GM12878 (cell line): ENCODE results near the gene ABCA7. TPM values are rescaled to one million over a fixed set of nuclear protein-coding genes. Genes with fewer than 3 reads are reported as not detected.

Source experiments
- ATAC-seq: fragments of 200-7000 bp; cut with Tn5 transposase; 3 replicates; pipeline ENCODE4 v1.9.1; 2020; ENCODE audit warnings: mild to moderate bottlenecking, moderate library complexity
- BruUV-seq: library from RNA; stranded (reverse); fragments of 400-500 nt; replicated peaks from 2 replicates; lab custom pipeline; 2021; lab: Mats Ljungman, UMichigan
- CTCF ChIA-PET: fragments of 300-600 bp; sonication (Branson Sonifier 250); formaldehyde crosslinking; extraction: SDS; loops from one replicate; lab custom pipeline; 2021; ENCODE audit warnings: inconsistent platforms; lab: Yijun Ruan, JAX
- POLR2A ChIA-PET: fragments of 350-600 bp; formaldehyde crosslinking; extraction: SDS; loops from one replicate; lab custom pipeline; 2021; ENCODE audit warnings: inconsistent platforms; lab: Charles Lee
- RAD21 ChIA-PET: fragments of 300-600 bp; sonication (Branson Sonifier 250); formaldehyde crosslinking; loops from one replicate; lab custom pipeline; 2023; ENCODE audit warnings: antibody characterized with exemption; ENCODE audit not compliant: unreplicated experiment; lab: Charles Lee
- SMC1A ChIA-PET: fragments of 300-600 bp; sonication (Branson Sonifier 250); formaldehyde crosslinking; loops from one replicate; lab custom pipeline; 2023; ENCODE audit not compliant: unreplicated experiment, uncharacterized antibody; lab: Charles Lee
- DNase-seq: peaks from one replicate; pipeline ENCODE4 v3.0.0-alpha.2; 2011; ENCODE audit warnings: low read depth, low spot score
- FAIRE-seq: peaks from 3 replicates; lab custom pipeline; 2011; peaks lifted over from hg19 to GRCh38; lab: Jason Lieb, UNC
- H2AFZ ChIP-seq: 2 replicates; pipeline ENCODE4 v1.6.0; 2011; ENCODE audit warnings: low read depth, low read length, control low read depth; ENCODE audit not compliant: control insufficient read depth
- H3K27ac ChIP-seq: 2 replicates; pipeline ENCODE4 v1.5.1; 2011; ENCODE audit warnings: control low read depth; ENCODE audit not compliant: control insufficient read depth, insufficient read depth
- H3K27me3 ChIP-seq, 2 experiments: replicated peaks in 1 of 2; 2 replicates each; pipeline versions ENCODE4 v1.6.0 to v1.6.1; 2011; ENCODE audit warnings: low read length in 1 of 2; ENCODE audit not compliant: control insufficient read depth in 2 of 2, insufficient read depth in 2 of 2
- H3K36me3 ChIP-seq, 2 experiments: 2 replicates each; pipeline ENCODE4 v1.5.1; 2011; ENCODE audit warnings: low read length in 1 of 2; ENCODE audit not compliant: control insufficient read depth in 2 of 2, insufficient read depth in 2 of 2
- H3K4me1 ChIP-seq: 2 replicates; pipeline ENCODE4 v1.6.1; 2011; ENCODE audit warnings: mild to moderate bottlenecking, low read length, moderate library complexity, mixed read lengths; ENCODE audit not compliant: control insufficient read depth, insufficient read depth
- H3K4me2 ChIP-seq: 2 replicates; pipeline ENCODE4 v1.6.0; 2011; ENCODE audit warnings: control low read depth; ENCODE audit not compliant: control insufficient read depth, insufficient read depth
- H3K4me3 ChIP-seq: fragments of 200-600 bp; sonication (generic); 2 replicates; pipeline ENCODE4 v1.5.1; 2016
- H3K79me2 ChIP-seq: 2 replicates; pipeline ENCODE4 v1.6.0; 2011; ENCODE audit warnings: low read length; ENCODE audit not compliant: control insufficient read depth, insufficient read depth
- H3K9ac ChIP-seq: 2 replicates; pipeline ENCODE4 v1.8.0; 2011; ENCODE audit warnings: low read length, control low read depth, mixed read lengths; ENCODE audit not compliant: control insufficient read depth, insufficient read depth
- H3K9me3 ChIP-seq: replicated peaks from 3 replicates; pipeline ENCODE4 v1.5.1; 2011; ENCODE audit warnings: mild to moderate bottlenecking, low read length; ENCODE audit not compliant: control insufficient read depth, insufficient read depth
- H4K20me1 ChIP-seq: 2 replicates; pipeline ENCODE4 v1.6.0; 2011; ENCODE audit not compliant: control insufficient read depth, insufficient read depth
- POLR2AphosphoS5 ChIP-seq: IDR thresholded peaks from 2 replicates; pipeline ENCODE4 v1.6.1; 2011; ENCODE audit warnings: mild to moderate bottlenecking, low read length, inconsistent platforms
- SPI1 ChIP-seq: IDR thresholded peaks from 2 replicates; pipeline ENCODE4 v1.6.1; 2011; ENCODE audit warnings: low read depth, mild to moderate bottlenecking, low read length, moderate library complexity, borderline replicate concordance; ENCODE audit not compliant: insufficient read depth
- WGBS: methylation state at CpG from one replicate; pipeline ENCODE4 v1.1.6; 2016; ENCODE audit warnings: low lambda C conversion rate; ENCODE audit not compliant: insufficient replicate concordance, insufficient coverage; ENCODE audit errors: missing lambda C conversion rate; 5-methylcytosine and 5-hydroxymethylcytosine counted together
- in situ Hi-C: fragments of 300-500 bp; cut with MboI; formaldehyde crosslinking; loops from 9 replicates; pipeline ENCODE4 v1.14.3; 2018; ENCODE audit warnings: mixed read lengths
- intact Hi-C: fragments of 100-400 bp; cut with micrococcal nuclease; formaldehyde crosslinking; loops from one replicate; pipeline ENCODE4 v1.14.2; 2022; ENCODE audit not compliant: unreplicated experiment
- polyA plus RNA-seq, 11 experiments: library from polyadenylated mRNA; depleted of rRNA in 4 of 11; unstranded in 6 of 11; stranded (reverse) in 5 of 11; fragments of >200 nt; fragmentation: Nextera tagmentation in 4 of 11; fragmentation: Illumina TruSeq in 1 of 11; extraction: Ambion mirVana in 4 of 11; extraction: Trizol in 1 of 11; gene quantifications; 1 replicate in 1 of 11; 2 replicates in 10 of 11; pipeline versions ENCODE4 v1.2.1 to v1.2.3, GENCODE V29; 2011 to 2016; ENCODE audit warnings: inconsistent platforms in 2 of 11, missing spikeins in 2 of 11, low read depth in 1 of 11
- total RNA-seq, 4 experiments: library from RNA; depleted of rRNA in 3 of 4; stranded (reverse); fragments of >200 nt in 3 of 4; fragmentation: Illumina TruSeq in 1 of 4; extraction: Trizol in 1 of 4; gene quantifications; 2 replicates each; pipeline versions ENCODE4 v1.2.1 to v1.2.3, GENCODE V29; 2013 to 2021
- TF ChIP-seq, protein P1 (sequence below): IDR thresholded peaks from 2 replicates; pipeline ENCODE4 v1.6.1; 2011; ENCODE audit warnings: borderline replicate concordance, low read depth, mild to moderate bottlenecking, moderate library complexity, mixed read lengths, low read length; ENCODE audit not compliant: insufficient read depth; ENCODE audit errors: extremely low read length

Gene ABCA7
- total and polyA plus RNA-seq, 10 of the 15 experiments (the other 5 are each of a cell fraction or from before 2014, with no cell fraction given): 1.0 to 49.5 (median 14.8) TPM

DNA sequence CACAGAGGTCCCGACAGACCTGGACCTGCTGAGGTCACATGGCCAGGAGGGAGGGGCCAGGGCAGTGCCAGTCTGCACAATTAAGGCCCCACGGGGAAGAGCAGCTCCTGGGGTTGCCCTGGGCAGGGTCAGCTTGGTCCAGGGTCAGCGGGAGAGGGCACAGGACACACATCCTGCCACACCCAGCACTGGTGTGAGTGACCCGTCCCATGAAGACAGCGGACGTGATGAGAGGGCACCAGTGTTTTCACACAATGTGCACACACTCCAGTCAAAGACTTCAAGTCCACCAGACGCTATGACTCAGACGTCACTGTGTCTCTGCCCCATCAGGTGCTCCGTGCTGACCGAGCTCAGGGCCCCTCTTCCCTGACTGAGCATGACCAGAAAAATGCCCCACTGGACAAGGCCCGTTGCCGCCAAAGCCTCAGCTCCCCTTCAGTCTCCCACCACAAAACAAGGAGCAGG lies 23.2 kb upstream of the ABCA7 start:
- Histone ChIP-seq H4K20me1 (peaks cover 6% of the 10 kb centered on the region; the same call in 1 of the 2 replicates), H3K9me3 (no peaks in the 10 kb centered on the region), H3K4me2 (peak overlapping the region; percentile 48), H3K4me1 (peaks cover 32% of the 10 kb centered on the region), H3K79me2 (peaks cover 67% of the 10 kb centered on the region), H3K4me3 (no peak overlapping the region; the same call in 1 of the 2 replicates), H3K9ac (no peak overlapping the region), H2AFZ (no peak overlapping the region), H3K27ac (no peak overlapping the region), H3K27me3 (no peaks in the 10 kb centered on the region), H3K36me3 (peaks cover 3 to 24% of the 10 kb centered on the region in 2 experiments; a peak in 2 of 4 replicates)
- FAIRE-seq (no peak), DNase-seq (no peak), ATAC-seq (no peak)
- intact Hi-C loops (no loop called here), in situ Hi-C loops (no loop called here)
- ChIA-PET POLR2A (interaction anchor here (0.6 to 1.5 kb wide), 3 partner anchors 10 to 124 kb away, joined by 3 to 7 read pairs (median 4); partner anchors contain the start of gene CNN2), RAD21 (no interaction called here), SMC1A (interaction anchor here (0.7 kb wide), 1 partner anchor 50 kb away, joined by 4 read pairs; the partner anchor contains the start of gene ARHGAP45), CTCF (interaction anchor here (0.7 to 0.9 kb wide), 2 partner anchors 9 to 13 kb away, joined by 3 read pairs; partner anchors contain the start of gene CNN2)
- TF ChIP-seq SPI1: no peak
- TF ChIP-seq, protein P1, sequence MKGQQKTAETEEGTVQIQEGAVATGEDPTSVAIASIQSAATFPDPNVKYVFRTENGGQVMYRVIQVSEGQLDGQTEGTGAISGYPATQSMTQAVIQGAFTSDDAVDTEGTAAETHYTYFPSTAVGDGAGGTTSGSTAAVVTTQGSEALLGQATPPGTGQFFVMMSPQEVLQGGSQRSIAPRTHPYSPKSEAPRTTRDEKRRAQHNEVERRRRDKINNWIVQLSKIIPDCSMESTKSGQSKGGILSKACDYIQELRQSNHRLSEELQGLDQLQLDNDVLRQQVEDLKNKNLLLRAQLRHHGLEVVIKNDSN: peak; percentile 43
- TF ChIP-seq POLR2AphosphoS5: no peak; the same call in 1 of the 2 replicates
- no TSS peak for BruUV-seq
- 42% methylated on average over 12 of the region's 12 CpGs for WGBS
